Measurements from ENCODE around the gene IL19. TPM values are rescaled to one million over a fixed set of nuclear protein-coding genes. Genes with fewer than 3 reads are reported as not detected.
A peak's percentile ranks its signal among the peaks of the same experiment; 100 is the strongest.

The IL19 gene
- total RNA-seq, 1 donor from 2014 or later: not detected

GRCh38 chr1:206863266-206863665 is 92.7 kb downstream of the IL19 start:
- no peak for DNase-seq

- DNase-seq: peak; percentile 7
These were observed 94.5 kb downstream of the IL19 start, which contains the start of gene IL20 for GRCh38 chr1:206864939-206865671. TSS of gene IL20 (plus strand) at chr1:206865623. CDS start at chr1:206865853, 230 bp downstream.

- DNase-seq: no peak
These were observed 95.5 kb downstream of the IL19 start for GRCh38 chr1:206866062-206866461.

GRCh38 chr1:206867239-206867638 is 96.7 kb downstream of the IL19 start:
- no peak for DNase-seq

GRCh38 chr1:206867716-206868115 is 97.1 kb downstream of the IL19 start:
- no peak for DNase-seq

- no peak for DNase-seq
These were observed 97.7 kb downstream of the IL19 start for GRCh38 chr1:206868264-206868663.

- no peak for DNase-seq
These were observed 101.6 kb downstream of the IL19 start for GRCh38 chr1:206872139-206872538.

- no peak for DNase-seq
These were observed 103.1 kb downstream of the IL19 start for GRCh38 chr1:206873603-206874188.

GRCh38 chr1:206875752-206876377 is 105.3 kb downstream of the IL19 start:
- DNase-seq: no peak

- DNase-seq: no peak
These were observed 107.9 kb downstream of the IL19 start for GRCh38 chr1:206878456-206878855.

- no peak for DNase-seq
These were observed 109.7 kb downstream of the IL19 start for GRCh38 chr1:206880314-206880713.

GRCh38 chr1:206882555-206882954 is 112.0 kb downstream of the IL19 start:
- DNase-seq: no peak

- DNase-seq: no peak
These were observed 112.6 kb downstream of the IL19 start for GRCh38 chr1:206883160-206883559.

- no peak for DNase-seq
These were observed 113.3 kb downstream of the IL19 start for GRCh38 chr1:206883876-206884275.

GRCh38 chr1:206885341-206886060 is 114.9 kb downstream of the IL19 start:
- no peak for DNase-seq

- no peak for DNase-seq
These were observed 116.3 kb downstream of the IL19 start for GRCh38 chr1:206886831-206887230.

GRCh38 chr1:206887701-206888100 is 117.1 kb downstream of the IL19 start:
- DNase-seq: no peak

- DNase-seq: peak; percentile 7
These were observed 119.8 kb downstream of the IL19 start for GRCh38 chr1:206890125-206891060.

GRCh38 chr1:206891412-206891811 is 120.8 kb downstream of the IL19 start:
- no peak for DNase-seq
